Kidney epithelial cell (primary cell): Measurements from ENCODE around the gene HYOU1. TPM values are rescaled to one million over a fixed set of nuclear protein-coding genes. Genes with fewer than 3 reads are reported as not detected.
A peak's percentile ranks its signal among the peaks of the same experiment; 100 is the strongest.
"Not testable (repeated sequence)": the region's sequence is repeated elsewhere in the genome, so short reads cannot be mapped to it uniquely, and the experiment has no call there.

Experiments used
- DNase-seq: peaks from one replicate; pipeline ENCODE4 v3.0.0-alpha.2; 2010; ENCODE audit warnings: low read depth
- H3K27me3 ChIP-seq: 2 replicates; pipeline ENCODE4 v1.6.0; 2011; ENCODE audit warnings: low read length; ENCODE audit not compliant: control insufficient read depth, insufficient read depth
- H3K36me3 ChIP-seq: 2 replicates; pipeline ENCODE4 v1.5.1; 2011; ENCODE audit warnings: low read length; ENCODE audit not compliant: control insufficient read depth, insufficient read depth
- H3K4me3 ChIP-seq: 2 replicates; pipeline ENCODE4 v1.5.1; 2011; ENCODE audit warnings: low read depth, mild to moderate bottlenecking, control low read depth, low read length
- total RNA-seq: library from RNA; depleted of rRNA; stranded (reverse); fragments of >200 nt; gene quantifications from 2 replicates; pipeline ENCODE4 v1.2.3, GENCODE V29; 2015
- TF ChIP-seq, protein P1 (sequence below): IDR thresholded peaks from 2 replicates; pipeline ENCODE4 v1.5.1; 2011; ENCODE audit warnings: mild to moderate bottlenecking, moderate library complexity, low read length, control low read depth, inconsistent platforms; ENCODE audit not compliant: insufficient read depth, poor library complexity, severe bottlenecking

Gene HYOU1
- total RNA-seq, 1 donor from 2014 or later, result 303 TPM

DNA sequence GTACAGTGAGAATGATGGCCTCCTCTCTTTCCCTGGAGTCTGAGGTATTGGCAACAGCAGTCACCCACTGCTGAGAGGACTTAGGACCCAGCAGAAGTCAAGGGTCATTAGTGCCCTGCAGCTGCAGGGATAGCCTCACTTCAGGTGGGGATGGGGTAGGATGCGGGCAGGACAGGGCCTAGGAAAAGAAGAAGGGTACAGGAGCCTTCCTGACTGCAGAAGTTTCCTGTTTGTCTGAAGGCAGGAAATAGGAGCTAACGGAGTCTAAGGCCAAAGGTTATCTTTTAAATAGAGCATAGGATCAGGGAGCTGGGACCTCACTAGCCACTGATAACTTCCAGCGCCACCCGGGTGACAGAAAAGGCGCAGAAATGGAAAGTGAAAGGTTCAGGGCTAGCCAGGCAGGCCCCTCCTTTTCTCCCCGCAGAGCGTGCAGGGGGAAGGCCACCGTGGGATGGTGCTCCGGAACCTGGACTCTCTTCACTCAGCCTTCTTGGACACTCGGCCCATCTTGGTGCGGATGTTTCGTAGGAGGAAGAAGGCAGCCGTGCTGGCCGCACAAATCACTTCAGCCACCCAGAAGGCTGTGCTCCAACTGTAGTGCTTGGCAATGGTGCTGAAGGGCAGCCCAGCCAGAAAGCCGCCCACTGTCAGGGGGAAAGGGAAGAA is 32.4 kb downstream of the HYOU1 start:
- Histone ChIP-seq H3K4me3 (no peak overlapping the region), H3K27me3 (no peaks in the 10 kb centered on the region), H3K36me3 (peaks cover 2% of the 10 kb centered on the region)
- TF ChIP-seq, protein P1, sequence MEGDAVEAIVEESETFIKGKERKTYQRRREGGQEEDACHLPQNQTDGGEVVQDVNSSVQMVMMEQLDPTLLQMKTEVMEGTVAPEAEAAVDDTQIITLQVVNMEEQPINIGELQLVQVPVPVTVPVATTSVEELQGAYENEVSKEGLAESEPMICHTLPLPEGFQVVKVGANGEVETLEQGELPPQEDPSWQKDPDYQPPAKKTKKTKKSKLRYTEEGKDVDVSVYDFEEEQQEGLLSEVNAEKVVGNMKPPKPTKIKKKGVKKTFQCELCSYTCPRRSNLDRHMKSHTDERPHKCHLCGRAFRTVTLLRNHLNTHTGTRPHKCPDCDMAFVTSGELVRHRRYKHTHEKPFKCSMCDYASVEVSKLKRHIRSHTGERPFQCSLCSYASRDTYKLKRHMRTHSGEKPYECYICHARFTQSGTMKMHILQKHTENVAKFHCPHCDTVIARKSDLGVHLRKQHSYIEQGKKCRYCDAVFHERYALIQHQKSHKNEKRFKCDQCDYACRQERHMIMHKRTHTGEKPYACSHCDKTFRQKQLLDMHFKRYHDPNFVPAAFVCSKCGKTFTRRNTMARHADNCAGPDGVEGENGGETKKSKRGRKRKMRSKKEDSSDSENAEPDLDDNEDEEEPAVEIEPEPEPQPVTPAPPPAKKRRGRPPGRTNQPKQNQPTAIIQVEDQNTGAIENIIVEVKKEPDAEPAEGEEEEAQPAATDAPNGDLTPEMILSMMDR, result no peak
- DNase-seq, result no peak

DNA sequence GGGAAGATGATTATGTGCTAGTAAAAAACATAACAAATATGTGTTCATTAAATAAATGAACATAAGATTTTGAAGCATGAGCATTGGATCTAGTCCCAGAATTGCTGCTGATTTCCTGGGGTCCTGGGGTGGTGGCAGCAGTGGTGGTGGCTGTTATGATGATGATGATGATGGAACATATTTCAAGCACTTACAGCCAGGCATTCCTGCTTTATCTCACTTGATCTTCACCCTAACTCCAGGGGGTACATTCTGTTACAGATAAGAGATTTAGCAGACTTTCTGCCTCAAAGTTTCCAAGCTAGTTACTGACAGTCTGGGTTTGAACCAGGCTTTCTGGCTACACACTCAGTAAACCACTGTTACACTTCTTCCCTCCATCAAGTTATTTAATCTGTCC is 33.3 kb downstream of the HYOU1 start:
- H3K4me3 ChIP-seq, result no peak overlapping the region
- TF ChIP-seq, protein P1, result no peak
- peaks cover 2% of the 10 kb centered on the region for H3K36me3 ChIP-seq
- no peak for DNase-seq
- H3K27me3 ChIP-seq, result no peaks in the 10 kb centered on the region

DNA sequence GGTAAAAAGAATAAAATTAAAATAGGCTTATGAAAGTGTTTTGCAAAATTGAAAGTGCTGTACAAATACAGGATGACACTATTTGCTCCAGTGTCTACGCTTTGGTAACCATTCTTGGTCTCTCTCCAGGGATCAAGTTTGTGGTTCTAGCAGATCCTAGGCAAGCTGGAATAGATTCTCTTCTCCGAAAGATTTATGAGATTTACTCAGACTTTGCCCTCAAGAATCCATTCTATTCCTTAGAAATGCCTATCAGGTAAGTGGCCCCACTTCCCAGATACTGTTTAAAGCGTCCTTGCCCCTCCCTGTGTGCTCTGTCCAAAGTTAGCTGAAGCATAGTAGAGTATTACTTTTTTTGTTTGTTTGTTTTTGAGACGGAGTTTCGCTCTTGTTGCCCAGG is 35.4 kb downstream of the HYOU1 start:
- TF ChIP-seq, protein P1, result no peak
- DNase-seq, result no peak
- H3K4me3 ChIP-seq, result no peak overlapping the region
- H3K27me3 ChIP-seq, result no peaks in the 10 kb centered on the region
- no peaks in the 10 kb centered on the region for H3K36me3 ChIP-seq

DNA sequence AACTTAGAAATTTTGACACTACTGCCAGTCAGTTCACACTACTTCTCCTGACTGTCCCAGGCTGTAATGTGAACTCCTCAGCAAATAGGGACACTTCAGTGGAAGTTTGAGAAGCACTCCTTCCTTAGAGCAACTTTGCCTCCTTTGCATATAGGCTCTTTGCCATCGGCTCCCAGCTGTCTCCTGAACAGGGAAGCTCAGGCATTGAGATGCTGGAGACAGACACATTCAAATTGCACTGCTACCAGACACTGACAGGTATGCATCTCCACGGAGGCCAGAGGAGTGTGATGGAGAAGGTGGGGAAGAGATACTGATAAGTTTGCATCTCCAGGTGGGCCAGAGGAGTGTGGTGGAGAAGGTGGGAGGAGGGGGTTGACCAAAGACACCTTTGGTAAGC is 37.0 kb downstream of the HYOU1 start:
- TF ChIP-seq, protein P1, result no peak
- Histone ChIP-seq H3K36me3 (no peaks in the 10 kb centered on the region), H3K27me3 (no peaks in the 10 kb centered on the region), H3K4me3 (no peak overlapping the region)
- no peak for DNase-seq

DNA sequence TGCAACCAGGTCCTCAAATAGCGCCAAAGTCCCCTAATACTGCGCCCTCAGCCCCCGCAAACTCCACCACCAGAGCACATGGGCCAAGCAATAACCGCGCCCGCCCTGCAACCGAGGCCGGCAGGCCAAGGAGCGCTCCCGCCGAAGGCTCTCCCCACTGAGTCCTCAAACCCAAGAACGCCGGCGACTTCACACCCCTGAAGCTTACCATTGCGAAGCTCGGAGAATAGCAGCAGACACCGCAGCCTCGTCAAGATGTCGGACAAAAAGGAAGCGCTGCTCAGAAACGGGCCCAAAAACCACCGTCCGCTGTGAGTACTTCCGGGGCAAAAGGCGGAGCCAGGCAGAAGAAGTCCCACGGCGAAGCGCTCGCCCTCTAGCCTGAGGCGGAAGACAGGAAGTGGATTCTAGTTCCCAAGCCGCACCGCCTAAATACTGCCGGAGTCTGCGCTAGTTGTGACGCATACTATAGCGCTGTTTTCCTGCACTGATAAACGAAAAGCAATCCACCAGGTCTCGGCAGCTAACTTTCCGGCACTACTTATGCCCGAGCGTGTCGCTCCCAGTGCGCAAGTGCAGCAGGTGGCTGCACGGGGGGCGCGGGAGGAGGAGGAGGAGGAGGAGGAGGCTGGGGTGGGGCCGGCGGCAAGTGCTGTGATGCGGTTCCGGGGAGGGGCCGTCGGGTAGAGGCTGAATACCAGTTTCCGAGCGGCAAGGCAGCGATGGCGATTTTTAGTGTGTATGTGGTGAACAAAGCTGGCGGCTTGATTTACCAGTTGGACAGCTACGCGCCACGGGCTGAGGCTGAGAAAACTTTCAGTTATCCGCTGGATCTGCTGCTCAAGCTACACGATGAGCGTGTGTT is 38.7 kb downstream of the HYOU1 start, which contains the start of the genes RPS25 and TRAPPC4:
TSS of gene RPS25 (minus strand) at position 270 of the 865 bp plus-strand sequence. CDS start at position 211, 59 bp downstream.
TSS of gene TRAPPC4 (plus strand) at position 693 of the 865 bp plus-strand sequence. CDS start at position 723, 30 bp downstream.
- peak; percentile 89 for DNase-seq
- TF ChIP-seq, protein P1, result no peak
- Histone ChIP-seq H3K4me3 (peak within 1 kb of the TSS; percentile 75), H3K36me3 (no peaks in the 10 kb centered on the region), H3K27me3 (no peaks in the 10 kb centered on the region)

DNA sequence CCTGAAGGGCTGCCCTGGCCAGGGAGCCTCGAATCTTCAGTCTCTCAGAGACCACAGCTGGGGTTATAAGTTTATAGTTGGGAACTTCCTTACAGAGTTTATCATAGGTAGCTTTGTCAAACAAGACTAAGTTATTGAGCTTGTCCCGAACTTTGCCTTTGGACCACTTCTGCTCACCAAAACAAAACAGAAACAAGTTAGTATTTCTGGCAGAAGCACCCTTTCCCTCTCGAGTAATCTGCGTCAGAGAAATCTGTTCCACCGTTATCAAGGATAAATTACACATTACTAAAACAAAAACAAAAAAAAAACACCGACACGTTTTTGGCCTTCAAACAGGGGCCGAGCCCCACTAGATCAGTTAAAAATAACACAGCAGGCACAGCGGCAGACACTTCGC is 39.6 kb downstream of the HYOU1 start:
- H3K36me3 ChIP-seq, H3K27me3 ChIP-seq, DNase-seq: not testable (repeated sequence)
- peak overlapping the region; percentile 75 for H3K4me3 ChIP-seq
